ENCODE data around the gene BCAS3.

Gene BCAS3

GRCh38 chr17:61283043-61283442 is 605.4 kb downstream of the BCAS3 start:
- no peak for TF ChIP-seq USF1 (IDR thresholded peaks at IDR 0.05)
- no peak for TF ChIP-seq ZBTB7A (IDR thresholded peaks at IDR 0.05; ENCODE audit: low read depth)
- TF ChIP-seq EP300 (IDR thresholded peaks at IDR 0.05; ENCODE audit: borderline replicate concordance) = no peak
- no peak for TF ChIP-seq REST (IDR thresholded peaks at IDR 0.05; ENCODE audit: low read depth)
- TF ChIP-seq TEAD4 (IDR thresholded peaks at IDR 0.05) = no peak
- TF ChIP-seq NFIC (IDR thresholded peaks at IDR 0.05) = no peak
- TF ChIP-seq CEBPB (IDR thresholded peaks at IDR 0.05) = no peak
- no peak for TF ChIP-seq TAF1 (IDR thresholded peaks at IDR 0.05; ENCODE audit: low read depth)
- no peak for TF ChIP-seq EGR1 (IDR thresholded peaks at IDR 0.05)
- no peak for TF ChIP-seq MAX (IDR thresholded peaks at IDR 0.05)
- TF ChIP-seq TCF12 (IDR thresholded peaks at IDR 0.05; ENCODE audit: low read depth) = no peak
- TF ChIP-seq YY1 (IDR thresholded peaks at IDR 0.05; ENCODE audit: low read depth) = no peak
- TF ChIP-seq RAD21 (IDR thresholded peaks at IDR 0.05; ENCODE audit: low read depth) = no peak
- no peak for TF ChIP-seq CREB1 (IDR thresholded peaks at IDR 0.05; ENCODE audit: low read depth)

DNA sequence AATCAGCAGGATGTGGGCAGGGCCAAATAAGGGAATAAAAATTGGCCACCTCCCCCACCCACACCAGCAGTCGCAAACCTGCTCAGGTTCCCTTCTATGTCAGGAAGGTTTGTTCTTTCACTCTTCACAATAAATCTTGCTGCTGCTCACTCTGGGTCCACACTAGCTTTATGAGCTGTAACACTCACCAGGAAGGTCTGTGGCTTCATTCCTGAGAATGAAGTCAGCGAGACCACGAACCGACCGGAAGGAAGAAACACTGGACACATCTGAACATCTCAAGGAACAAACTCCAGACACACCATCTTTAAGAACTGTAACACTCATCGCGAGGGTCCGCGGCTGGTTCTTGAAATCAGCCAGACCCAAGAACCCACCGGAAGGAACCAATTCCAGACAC is 606.5 kb downstream of the BCAS3 start:
- no peak for TF ChIP-seq TAF1 (IDR thresholded peaks at IDR 0.05; ENCODE audit: low read depth)
- TF ChIP-seq NFIC (IDR thresholded peaks at IDR 0.05) = no peak
- no peak for TF ChIP-seq FOXM1 (IDR thresholded peaks at IDR 0.05; ENCODE audit: borderline replicate concordance, low read depth)
- no peak for TF ChIP-seq RAD21 (IDR thresholded peaks at IDR 0.05; ENCODE audit: low read depth)
- TF ChIP-seq ZBTB7A (IDR thresholded peaks at IDR 0.05; ENCODE audit: low read depth) = no peak
- TF ChIP-seq TEAD4 (IDR thresholded peaks at IDR 0.05) = no peak
- no peak for TF ChIP-seq YY1 (IDR thresholded peaks at IDR 0.05; ENCODE audit: low read depth)
- no peak for TF ChIP-seq CREB1 (IDR thresholded peaks at IDR 0.05; ENCODE audit: low read depth)
- no peak for TF ChIP-seq USF1 (IDR thresholded peaks at IDR 0.05)
- TF ChIP-seq MAX (IDR thresholded peaks at IDR 0.05) = no peak
- TF ChIP-seq REST (IDR thresholded peaks at IDR 0.05; ENCODE audit: low read depth) = no peak
- no peak for TF ChIP-seq EGR1 (IDR thresholded peaks at IDR 0.05)
- TF ChIP-seq CEBPB (IDR thresholded peaks at IDR 0.05) = no peak
- no peak for TF ChIP-seq EP300 (IDR thresholded peaks at IDR 0.05; ENCODE audit: borderline replicate concordance)
- no peak for TF ChIP-seq TCF12 (IDR thresholded peaks at IDR 0.05; ENCODE audit: low read depth)

- TF ChIP-seq CREB1 (IDR thresholded peaks at IDR 0.05; ENCODE audit: low read depth) (no peak), TCF12 (IDR thresholded peaks at IDR 0.05; ENCODE audit: low read depth) (no peak), CEBPB (IDR thresholded peaks at IDR 0.05) (no peak), TEAD4 (IDR thresholded peaks at IDR 0.05) (no peak), FOXM1 (IDR thresholded peaks at IDR 0.05; ENCODE audit: borderline replicate concordance, low read depth) (no peak), TAF1 (IDR thresholded peaks at IDR 0.05; ENCODE audit: low read depth) (no peak), ZBTB7A (IDR thresholded peaks at IDR 0.05; ENCODE audit: low read depth) (no peak), RAD21 (IDR thresholded peaks at IDR 0.05; ENCODE audit: low read depth) (no peak), REST (IDR thresholded peaks at IDR 0.05; ENCODE audit: low read depth) (no peak), MAX (IDR thresholded peaks at IDR 0.05) (no peak), YY1 (IDR thresholded peaks at IDR 0.05; ENCODE audit: low read depth) (no peak), EGR1 (IDR thresholded peaks at IDR 0.05) (no peak), USF1 (IDR thresholded peaks at IDR 0.05) (no peak), NFIC (IDR thresholded peaks at IDR 0.05) (no peak), EP300 (IDR thresholded peaks at IDR 0.05; ENCODE audit: borderline replicate concordance) (no peak)
Observed at GRCh38 chr17:61284746-61285145, 607.1 kb downstream of the BCAS3 start.

All from Ishikawa (cell line).